GM06990 (cell line): ENCODE measurements around the gene GPR68.

Experiments used
- DNase-seq: peaks from one replicate; pipeline ENCODE4 v3.0.0-alpha.2; 2011; ENCODE audit not compliant: insufficient read length; ENCODE audit errors: extremely low read depth
- H3K27me3 ChIP-seq: replicated peaks from 2 replicates; pipeline ENCODE4 v1.6.0; 2011; ENCODE audit warnings: low read length; ENCODE audit not compliant: control insufficient read depth, insufficient read depth
- H3K36me3 ChIP-seq: 2 replicates; pipeline ENCODE4 v1.5.1; 2011; ENCODE audit warnings: low read length; ENCODE audit not compliant: control insufficient read depth, insufficient read depth
- H3K4me3 ChIP-seq: replicated peaks from 2 replicates; pipeline ENCODE4 v1.5.1; 2011; ENCODE audit warnings: low read depth, mild to moderate bottlenecking, control low read depth, low read length
- TF ChIP-seq, protein P1 (sequence below): IDR thresholded peaks from 2 replicates; pipeline ENCODE4 v1.5.1; 2011; ENCODE audit warnings: low read length, control low read depth, mild to moderate bottlenecking, inconsistent platforms; ENCODE audit not compliant: insufficient read depth, poor library complexity, severe bottlenecking

Gene GPR68

DNA sequence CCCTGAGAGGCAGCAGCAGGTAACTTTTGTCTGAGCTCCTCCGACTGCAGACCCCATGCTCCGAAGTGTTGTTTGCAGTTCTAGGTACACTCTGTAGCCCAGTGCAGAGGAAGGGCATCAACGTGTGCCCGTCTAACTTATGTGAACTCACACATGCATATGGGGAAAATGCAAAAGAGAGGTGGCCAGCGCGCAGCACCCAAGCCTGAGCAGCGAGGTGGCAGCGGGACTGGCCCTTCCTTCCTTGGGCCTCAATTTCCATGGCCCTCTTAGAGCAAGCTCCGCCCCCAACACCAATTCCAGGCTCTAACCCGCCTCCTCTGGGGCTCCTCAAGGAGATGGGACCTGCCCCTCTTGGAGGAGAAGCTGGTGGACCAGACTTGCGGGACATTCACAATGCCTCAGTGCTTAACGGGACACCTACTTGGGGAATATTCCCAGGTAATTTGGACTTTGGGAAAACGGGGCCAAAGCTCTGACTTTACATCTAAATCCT is 27.7 kb downstream of the GPR68 start:
- DNase-seq: no peak
- H3K27me3 ChIP-seq: no peaks in the 10 kb centered on the region
- H3K36me3 ChIP-seq: peaks cover 26% of the 10 kb centered on the region
- H3K4me3 ChIP-seq: no peak overlapping the region
- TF ChIP-seq, protein P1, sequence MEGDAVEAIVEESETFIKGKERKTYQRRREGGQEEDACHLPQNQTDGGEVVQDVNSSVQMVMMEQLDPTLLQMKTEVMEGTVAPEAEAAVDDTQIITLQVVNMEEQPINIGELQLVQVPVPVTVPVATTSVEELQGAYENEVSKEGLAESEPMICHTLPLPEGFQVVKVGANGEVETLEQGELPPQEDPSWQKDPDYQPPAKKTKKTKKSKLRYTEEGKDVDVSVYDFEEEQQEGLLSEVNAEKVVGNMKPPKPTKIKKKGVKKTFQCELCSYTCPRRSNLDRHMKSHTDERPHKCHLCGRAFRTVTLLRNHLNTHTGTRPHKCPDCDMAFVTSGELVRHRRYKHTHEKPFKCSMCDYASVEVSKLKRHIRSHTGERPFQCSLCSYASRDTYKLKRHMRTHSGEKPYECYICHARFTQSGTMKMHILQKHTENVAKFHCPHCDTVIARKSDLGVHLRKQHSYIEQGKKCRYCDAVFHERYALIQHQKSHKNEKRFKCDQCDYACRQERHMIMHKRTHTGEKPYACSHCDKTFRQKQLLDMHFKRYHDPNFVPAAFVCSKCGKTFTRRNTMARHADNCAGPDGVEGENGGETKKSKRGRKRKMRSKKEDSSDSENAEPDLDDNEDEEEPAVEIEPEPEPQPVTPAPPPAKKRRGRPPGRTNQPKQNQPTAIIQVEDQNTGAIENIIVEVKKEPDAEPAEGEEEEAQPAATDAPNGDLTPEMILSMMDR: no peak

DNA sequence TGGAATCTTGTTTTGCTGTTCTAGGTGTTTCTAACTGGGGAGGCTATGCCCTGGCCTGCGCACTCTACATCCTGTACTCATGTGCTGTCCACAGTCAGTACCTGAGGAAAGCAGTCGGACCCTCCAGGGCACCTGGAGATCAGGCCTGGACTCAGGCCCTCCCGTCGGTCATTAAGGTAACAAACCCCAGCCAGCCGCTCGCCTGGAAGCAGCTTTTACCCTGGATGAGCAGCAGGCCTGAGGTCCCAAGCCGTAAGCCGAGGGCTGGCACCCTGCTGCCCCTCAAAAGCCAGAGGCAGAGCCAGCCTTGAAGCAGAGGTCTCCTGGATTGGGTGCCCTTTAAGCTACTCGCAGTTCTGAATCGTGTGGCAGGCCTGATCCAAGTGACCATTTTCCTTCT is 29.1 kb downstream of the GPR68 start:
- no peaks in the 10 kb centered on the region for H3K27me3 ChIP-seq
- TF ChIP-seq, protein P1: no peak
- peaks cover 23% of the 10 kb centered on the region for H3K36me3 ChIP-seq
- no peak overlapping the region for H3K4me3 ChIP-seq
- no peak for DNase-seq

DNA sequence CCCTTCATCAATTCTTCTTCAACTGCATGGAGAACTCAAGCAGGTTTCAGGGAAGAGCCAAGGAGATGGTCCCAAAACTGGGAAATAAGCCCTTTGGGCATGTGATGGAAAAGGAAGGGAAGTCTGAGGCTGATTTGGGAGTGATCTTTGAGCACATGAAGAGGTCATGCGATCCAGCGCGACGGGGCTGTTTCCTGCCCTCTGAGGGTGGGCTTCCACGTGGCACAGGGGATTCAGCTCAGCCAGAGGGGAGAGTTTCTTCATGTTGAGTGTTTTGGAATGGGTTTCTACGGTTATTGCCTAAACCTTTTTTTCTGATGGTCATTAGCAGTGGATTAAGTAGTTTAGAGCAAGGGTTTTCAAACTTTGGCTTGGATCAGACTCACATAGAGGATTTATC is 30.2 kb downstream of the GPR68 start:
- Histone ChIP-seq H3K36me3 (peaks cover 26% of the 10 kb centered on the region), H3K4me3 (no peak overlapping the region)

DNA sequence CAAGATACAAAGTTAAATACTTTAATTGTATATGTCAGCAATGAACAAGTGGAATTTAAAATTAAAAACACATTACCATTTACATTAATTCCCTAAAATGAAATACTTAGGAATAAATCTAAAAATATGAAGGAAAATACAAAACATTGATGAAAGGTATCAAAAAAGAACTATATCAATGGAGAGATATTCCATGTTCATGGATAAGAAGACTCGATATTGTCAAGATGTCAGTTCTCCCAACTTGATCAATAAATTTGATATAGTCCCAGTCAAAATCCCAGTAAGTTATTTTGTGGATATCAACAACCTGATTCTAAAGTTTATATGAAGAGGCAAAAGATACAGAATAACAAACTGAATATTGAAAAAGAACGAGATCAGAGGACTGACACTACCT is 33.5 kb downstream of the GPR68 start:
- Histone ChIP-seq H3K36me3 (peaks cover 18% of the 10 kb centered on the region), H3K4me3 (no peak overlapping the region), H3K27me3 (no peaks in the 10 kb centered on the region)
- TF ChIP-seq, protein P1: no peak
- no peak for DNase-seq

More for the DNA sequence above, 30.2 kb downstream of the GPR68 start:
- TF ChIP-seq, protein P1: no peak
- DNase-seq: no peak
- H3K27me3 ChIP-seq: no peaks in the 10 kb centered on the region

DNA sequence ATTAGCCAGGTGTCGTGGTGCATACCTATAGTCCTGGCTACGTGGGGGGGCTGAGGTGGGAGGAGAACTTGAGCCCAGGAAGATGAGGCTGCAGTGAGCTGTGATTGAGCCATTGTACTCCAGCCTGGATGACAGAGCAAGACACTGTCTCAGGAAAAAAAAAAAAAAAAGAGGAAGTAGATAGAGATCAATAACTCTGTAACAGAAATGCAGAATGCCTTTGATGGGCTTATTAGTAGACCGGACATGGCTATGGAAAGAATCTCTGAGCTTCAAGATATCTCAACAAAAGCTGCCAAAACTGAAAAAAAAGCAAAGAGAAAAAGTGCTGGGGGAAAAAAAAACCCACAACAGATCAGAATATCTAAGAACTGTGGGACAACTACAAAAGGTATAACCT is 37.5 kb downstream of the GPR68 start:
- DNase-seq: no peak
- peaks cover 23% of the 10 kb centered on the region for H3K36me3 ChIP-seq

DNA sequence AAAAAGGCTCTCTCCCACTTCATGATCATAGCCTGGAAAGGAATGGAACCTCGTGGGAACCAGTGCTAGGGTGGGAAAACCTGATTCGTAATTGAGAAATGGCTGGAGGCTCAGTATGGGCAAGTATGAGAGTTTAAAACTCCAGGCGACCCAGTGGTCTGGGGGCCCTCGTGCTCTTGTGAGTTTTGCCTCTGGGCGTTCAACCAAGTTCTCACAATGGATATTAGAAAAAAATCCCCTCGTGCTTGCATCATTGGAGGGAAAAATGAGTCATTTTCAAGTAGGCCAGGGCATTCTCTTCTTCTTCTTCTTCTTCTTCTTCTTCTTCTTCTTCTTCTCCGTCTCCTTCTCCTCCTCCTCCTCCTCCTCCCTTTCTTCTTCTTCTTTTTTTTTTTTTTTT is 39.0 kb downstream of the GPR68 start:
- H3K27me3 ChIP-seq: no peaks in the 10 kb centered on the region
- DNase-seq: no peak
- H3K36me3 ChIP-seq: peaks cover 22% of the 10 kb centered on the region

More for the DNA sequence above, 37.5 kb downstream of the GPR68 start:
- no peak overlapping the region for H3K4me3 ChIP-seq
- no peaks in the 10 kb centered on the region for H3K27me3 ChIP-seq
- TF ChIP-seq, protein P1: no peak

More for the DNA sequence above, 39.0 kb downstream of the GPR68 start:
- H3K4me3 ChIP-seq: no peak overlapping the region
- TF ChIP-seq, protein P1: no peak
